ENCODE measurements around the gene SULT1E1. TPM values are rescaled to one million over a fixed set of nuclear protein-coding genes. Genes with fewer than 3 reads are reported as not detected.
A peak's percentile ranks its signal among the peaks of the same experiment; 100 is the strongest.
"Not testable (repeated sequence)": the region's sequence is repeated elsewhere in the genome, so short reads cannot be mapped to it uniquely, and the experiment has no call there.

The SULT1E1 gene
- total RNA-seq, 1 experiment from 2014 or later, result not detected

GRCh38 chr4:69843932-69844331 is 16.0 kb downstream of the SULT1E1 start:
- DNase-seq (ENCODE audit: low read depth), result no peak

- DNase-seq (ENCODE audit: low read depth), result no peak
These were observed 16.6 kb downstream of the SULT1E1 start for GRCh38 chr4:69843301-69843700.

GRCh38 chr4:69838977-69839376 is 21.0 kb downstream of the SULT1E1 start:
- no peak for DNase-seq (ENCODE audit: low read depth)

- DNase-seq (ENCODE audit: low read depth), result no peak
These were observed 23.7 kb downstream of the SULT1E1 start for GRCh38 chr4:69836287-69836686.

- no peak for DNase-seq (ENCODE audit: low read depth)
These were observed 24.2 kb downstream of the SULT1E1 start for GRCh38 chr4:69835766-69836165.

- no peak for DNase-seq (ENCODE audit: low read depth)
These were observed 26.7 kb downstream of the SULT1E1 start for GRCh38 chr4:69833251-69833650.

GRCh38 chr4:69832326-69833030 is 27.5 kb downstream of the SULT1E1 start:
- DNase-seq (ENCODE audit: low read depth), result no peak

- DNase-seq (ENCODE audit: low read depth), result no peak
These were observed 28.2 kb downstream of the SULT1E1 start for GRCh38 chr4:69831646-69832325.

- DNase-seq (ENCODE audit: low read depth), result no peak
These were observed 28.7 kb downstream of the SULT1E1 start for GRCh38 chr4:69831270-69831627.

GRCh38 chr4:69830560-69831269 is 29.2 kb downstream of the SULT1E1 start:
- DNase-seq (ENCODE audit: low read depth), result no peak

GRCh38 chr4:69830192-69830559 is 29.8 kb downstream of the SULT1E1 start:
- no peak for DNase-seq (ENCODE audit: low read depth)

GRCh38 chr4:69829678-69830077 is 30.3 kb downstream of the SULT1E1 start:
- DNase-seq (ENCODE audit: low read depth), result no peak

GRCh38 chr4:69828828-69829227 is 31.1 kb downstream of the SULT1E1 start:
- DNase-seq (ENCODE audit: low read depth), result no peak

- DNase-seq (ENCODE audit: low read depth), result not testable (repeated sequence)
These were observed 34.9 kb downstream of the SULT1E1 start for GRCh38 chr4:69825056-69825455.

- peak; percentile 2 for DNase-seq (ENCODE audit: low read depth)
These were observed 36.3 kb downstream of the SULT1E1 start for GRCh38 chr4:69823481-69824186.

GRCh38 chr4:69823048-69823447 is 36.9 kb downstream of the SULT1E1 start:
- DNase-seq (ENCODE audit: low read depth), result no peak

GRCh38 chr4:69822198-69822597 is 37.7 kb downstream of the SULT1E1 start:
- no peak for DNase-seq (ENCODE audit: low read depth)

- DNase-seq (ENCODE audit: low read depth), result no peak
These were observed 41.8 kb downstream of the SULT1E1 start for GRCh38 chr4:69818060-69818639.

GRCh38 chr4:69816236-69816635 is 43.7 kb downstream of the SULT1E1 start:
- no peak for DNase-seq (ENCODE audit: low read depth)

- no peak for DNase-seq (ENCODE audit: low read depth)
These were observed 46.3 kb downstream of the SULT1E1 start for GRCh38 chr4:69813628-69814027.

GRCh38 chr4:69811166-69811565 is 48.8 kb downstream of the SULT1E1 start:
- no peak for DNase-seq (ENCODE audit: low read depth)

GRCh38 chr4:69800599-69800998 is 59.3 kb downstream of the SULT1E1 start:
- no peak for DNase-seq (ENCODE audit: low read depth)
